Natural killer cell (primary cell): ENCODE data around the gene BRD3OS. TPM values are rescaled to one million over a fixed set of nuclear protein-coding genes. Genes with fewer than 3 reads are reported as not detected.
A peak's percentile ranks its signal among the peaks of the same experiment; 100 is the strongest.

ENCODE experiments used
- ATAC-seq, 3 donors: fragments of 150-1000 bp in 2 of 3; fragments of 200-7000 bp in 1 of 3; cut with Tn5 transposase; 1 replicate in 1 of 3; 2 replicates in 2 of 3; pipeline ENCODE4 v1.10.0; 2021; ENCODE audit warnings: mild to moderate bottlenecking in 2 of 3, moderate library complexity in 2 of 3
- DNase-seq, 2 donors: peaks; one replicate each; pipeline versions ENCODE4 v3.0.0 to v3.0.0-alpha.2; 2013 to 2021; ENCODE audit warnings: mixed read lengths in 1 of 2
- H3K27ac ChIP-seq: one replicate; pipeline ENCODE4 v1.5.1; 2013; ENCODE audit warnings: mild to moderate bottlenecking, low read length
- H3K27me3 ChIP-seq: one replicate; pipeline ENCODE4 v1.6.1; 2013; ENCODE audit warnings: low read length; ENCODE audit not compliant: control insufficient read depth, insufficient read depth
- H3K36me3 ChIP-seq: one replicate; pipeline ENCODE4 v1.6.1; 2013; ENCODE audit warnings: low read length; ENCODE audit not compliant: control insufficient read depth, insufficient read depth
- H3K4me1 ChIP-seq: one replicate; pipeline ENCODE4 v1.6.1; 2013; ENCODE audit warnings: low read length; ENCODE audit not compliant: control insufficient read depth, insufficient read depth
- H3K4me3 ChIP-seq: one replicate; pipeline ENCODE4 v1.5.1; 2013; ENCODE audit warnings: low read length
- H3K9me3 ChIP-seq: one replicate; pipeline ENCODE4 v1.6.1; 2013; ENCODE audit warnings: low read length; ENCODE audit not compliant: control insufficient read depth, insufficient read depth
- H3K27ac Mint-ChIP-seq, 2 donors: one replicate each; pipeline ENCODE4 v1.8.0; 2022; ENCODE audit warnings: mild to moderate bottlenecking in 2 of 2, mixed read lengths in 2 of 2, moderate library complexity in 1 of 2
- H3K27me3 Mint-ChIP-seq, 2 donors: one replicate each; pipeline ENCODE4 v1.8.0; 2022; ENCODE audit warnings: low read depth in 2 of 2, mixed read lengths in 2 of 2
- H3K36me3 Mint-ChIP-seq: one replicate; pipeline ENCODE4 v1.8.0; 2022; ENCODE audit warnings: mixed read lengths
- H3K4me1 Mint-ChIP-seq, 2 donors: one replicate each; pipeline ENCODE4 v1.8.0; 2022; ENCODE audit warnings: mixed read lengths in 2 of 2
- H3K4me3 Mint-ChIP-seq: one replicate; pipeline ENCODE4 v1.8.0; 2022; ENCODE audit warnings: mild to moderate bottlenecking, moderate library complexity, mixed read lengths
- H3K9me3 Mint-ChIP-seq, 2 donors: one replicate each; pipeline ENCODE4 v1.8.0; 2022; ENCODE audit warnings: mixed read lengths in 2 of 2
- CTCF ChIP-seq: fragments of 200-600 bp; IDR thresholded peaks from one replicate; pipeline ENCODE4 v1.8.0; 2022; ENCODE audit warnings: antibody characterized with exemption
- WGBS: methylation state at CpG from one replicate; pipeline ENCODE4 v1.1.7; 2013; ENCODE audit warnings: missing lambda C conversion rate; ENCODE audit not compliant: insufficient coverage; 5-methylcytosine and 5-hydroxymethylcytosine counted together
- intact Hi-C: fragments of 100-400 bp; cut with micrococcal nuclease; formaldehyde crosslinking; loops from one replicate; pipeline ENCODE4 v1.14.2; 2022
- total RNA-seq, 4 donors: library from RNA; stranded (reverse); fragments of 120-200 nt in 1 of 4; gene quantifications; one replicate each; pipeline versions ENCODE4 v1.2.3 to v1.2.4, GENCODE V29; 2013 to 2022

BRD3OS gene
- total RNA-seq, 3 donors from 2014 or later (not counting 1 experiment from before 2014, with no cell fraction given) = 5.5 to 6.8 (median 6.5) TPM

GRCh38 chr9:134036130-134036529, 10.8 kb downstream of the BRD3OS start:
- H3K4me1 Mint-ChIP-seq = peaks cover 0 to 10% of the 10 kb centered on the region in 2 donors
- intact Hi-C loops = no loop called here
- no peak for ATAC-seq

GRCh38 chr9:134037641-134038040, 12.4 kb downstream of the BRD3OS start:
- Histone ChIP-seq H3K36me3 (peaks cover 57% of the 10 kb centered on the region), H3K9me3 (no peaks in the 10 kb centered on the region), H3K4me3 (no peak overlapping the region), H3K27ac (no peak overlapping the region), H3K27me3 (no peaks in the 10 kb centered on the region), H3K4me1 (no peaks in the 10 kb centered on the region)
- no peak for DNase-seq
- Mint-ChIP-seq H3K27me3 (no peaks in the 10 kb centered on the region), H3K9me3 (no peaks in the 10 kb centered on the region), H3K27ac (no peak overlapping the region), H3K36me3 (peaks cover 13% of the 10 kb centered on the region), H3K4me3 (no peak overlapping the region), H3K4me1 (peaks cover 0 to 10% of the 10 kb centered on the region in 2 donors)
- WGBS = 100% methylated on average over 2 of the region's 2 CpGs
- no peak for TF ChIP-seq CTCF
- intact Hi-C loops = no loop called here
- no peak for ATAC-seq

More at GRCh38 chr9:134036130-134036529, 10.8 kb downstream of the BRD3OS start:
- no peak overlapping the region for H3K27ac Mint-ChIP-seq
- no peaks in the 10 kb centered on the region for H3K4me1 ChIP-seq
- 96% methylated on average over 16 of the region's 16 CpGs for WGBS
- H3K4me3 ChIP-seq = no peak overlapping the region
- DNase-seq = no peak
- H3K36me3 ChIP-seq = peaks cover 49% of the 10 kb centered on the region
- no peaks in the 10 kb centered on the region for H3K9me3 ChIP-seq
- H3K27me3 ChIP-seq = no peaks in the 10 kb centered on the region
- no peak overlapping the region for H3K4me3 Mint-ChIP-seq
- H3K36me3 Mint-ChIP-seq = peaks cover 13% of the 10 kb centered on the region
- no peak for TF ChIP-seq CTCF
- H3K9me3 Mint-ChIP-seq = no peaks in the 10 kb centered on the region
- H3K27me3 Mint-ChIP-seq = no peaks in the 10 kb centered on the region
- no peak overlapping the region for H3K27ac ChIP-seq

GRCh38 chr9:134039386-134040175, 14.3 kb downstream of the BRD3OS start:
- peaks cover 0 to 10% of the 10 kb centered on the region in 2 donors for H3K4me1 Mint-ChIP-seq
- Histone ChIP-seq H3K27me3 (no peaks in the 10 kb centered on the region), H3K27ac (no peak overlapping the region), H3K4me1 (no peaks in the 10 kb centered on the region), H3K4me3 (no peak overlapping the region), H3K9me3 (no peaks in the 10 kb centered on the region), H3K36me3 (peaks cover 52% of the 10 kb centered on the region)
- no peak for ATAC-seq
- WGBS = 97% methylated on average over 20 of the region's 20 CpGs
- H3K4me3 Mint-ChIP-seq = no peak overlapping the region
- intact Hi-C loops = no loop called here
- peak overlapping the region; percentile 19 to 28 for H3K27ac Mint-ChIP-seq
- H3K9me3 Mint-ChIP-seq = no peaks in the 10 kb centered on the region
- no peak for TF ChIP-seq CTCF
- H3K27me3 Mint-ChIP-seq = no peaks in the 10 kb centered on the region
- H3K36me3 Mint-ChIP-seq = peaks cover 8% of the 10 kb centered on the region
- no peak for DNase-seq
